ENCODE data around the gene DYSF. TPM values are rescaled to one million over a fixed set of nuclear protein-coding genes. Genes with fewer than 3 reads are reported as not detected.

DYSF gene
- polyA plus RNA-seq, 1 donor (not counting 4 experiments of a cell fraction or from before 2014, with no cell fraction given), result 8.2 TPM

GRCh38 chr2:71637736-71638135 lies 184.4 kb downstream of the DYSF start:
- Histone ChIP-seq H3K27ac (ENCODE audit: control insufficient read depth, insufficient read depth, low read length) (no peak overlapping the region), H3K9ac (ENCODE audit: control insufficient read depth, extremely low read depth, insufficient read depth, low read length) (no peak overlapping the region), H4K20me1 (ENCODE audit: control insufficient read depth, extremely low read depth, insufficient read depth, low read length) (no peaks in the 10 kb centered on the region), H3K9me3 (ENCODE audit: control insufficient read depth, low read depth, low read length) (no peaks in the 10 kb centered on the region), H3K9me1 (ENCODE audit: control insufficient read depth, extremely low read depth, insufficient read depth, low read length) (no peaks in the 10 kb centered on the region), H2AFZ (ENCODE audit: control insufficient read depth, low read length) (no peak overlapping the region), H3K4me2 (ENCODE audit: control insufficient read depth, extremely low read depth, insufficient read depth, low read depth, low read length) (no peak overlapping the region), H3K27me3 (ENCODE audit: control insufficient read depth, extremely low read depth, insufficient read depth, low read length) (no peaks in the 10 kb centered on the region), H3K4me1 (ENCODE audit: control insufficient read depth, extremely low read depth, insufficient read depth, low read length) (no peaks in the 10 kb centered on the region), H3K79me2 (ENCODE audit: control insufficient read depth, insufficient read depth, low read length) (no peaks in the 10 kb centered on the region), H3K36me3 (ENCODE audit: control insufficient read depth in 2 of 2, extremely low read depth in 1 of 2, insufficient read depth in 2 of 2, low read length in 2 of 2) (no peaks in the 10 kb centered on the region), H3K4me3 (ENCODE audit: control insufficient read depth in 2 of 3, extremely low read depth in 1 of 3, insufficient read depth in 2 of 3, low read depth in 1 of 3, low read length in 3 of 3) (no peak overlapping the region)
- dilution Hi-C loops (cut with MboI; ENCODE audit: extremely low pct_ligation_motif_present, low sequenced_read_pairs), result no loop called here
- TF ChIP-seq CTCF (optimal IDR thresholded peaks at IDR 0.05 in 1 of 3, IDR thresholded peaks at IDR 0.05 in 1 of 3, conservative IDR thresholded peaks at IDR 0.05 in 1 of 3; ENCODE audit: extremely low read depth in 1 of 3, insufficient read depth in 2 of 3, low read length in 3 of 3), result no peak
- no peak for TF ChIP-seq EZH2 (IDR thresholded peaks at IDR 0.05; ENCODE audit: low read length)
- DNase-seq (ENCODE audit: low read depth, low spot score), result no peak
- FAIRE-seq, result no peak

DNA sequence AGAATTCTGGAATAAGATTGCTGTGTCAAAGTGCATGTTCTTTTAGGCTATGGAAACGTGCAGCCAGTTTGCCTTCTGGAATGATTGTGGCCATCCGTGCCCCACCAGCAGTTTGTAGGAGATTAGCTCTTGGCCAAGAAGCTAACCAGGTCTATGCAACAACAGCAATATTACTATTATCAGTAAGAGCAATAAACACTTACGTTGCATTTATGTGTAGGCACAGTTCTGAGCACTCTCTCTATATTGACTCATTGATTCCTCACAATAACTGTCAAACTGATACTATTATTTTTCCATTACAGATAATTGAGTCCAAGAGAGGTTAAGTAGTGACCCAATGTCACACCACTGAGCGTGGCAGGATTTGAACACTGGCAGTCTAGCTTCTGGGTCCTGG lies 186.4 kb downstream of the DYSF start:
- Histone ChIP-seq H3K4me3 (ENCODE audit: control insufficient read depth in 2 of 3, extremely low read depth in 1 of 3, insufficient read depth in 2 of 3, low read depth in 1 of 3, low read length in 3 of 3) (no peak overlapping the region), H3K4me2 (ENCODE audit: control insufficient read depth, extremely low read depth, insufficient read depth, low read depth, low read length) (no peak overlapping the region), H3K79me2 (ENCODE audit: control insufficient read depth, insufficient read depth, low read length) (no peaks in the 10 kb centered on the region), H3K9me3 (ENCODE audit: control insufficient read depth, low read depth, low read length) (no peaks in the 10 kb centered on the region), H3K36me3 (ENCODE audit: control insufficient read depth in 2 of 2, extremely low read depth in 1 of 2, insufficient read depth in 2 of 2, low read length in 2 of 2) (no peaks in the 10 kb centered on the region), H4K20me1 (ENCODE audit: control insufficient read depth, extremely low read depth, insufficient read depth, low read length) (no peaks in the 10 kb centered on the region), H3K4me1 (ENCODE audit: control insufficient read depth, extremely low read depth, insufficient read depth, low read length) (no peaks in the 10 kb centered on the region), H3K9ac (ENCODE audit: control insufficient read depth, extremely low read depth, insufficient read depth, low read length) (no peak overlapping the region), H2AFZ (ENCODE audit: control insufficient read depth, low read length) (no peak overlapping the region), H3K27me3 (ENCODE audit: control insufficient read depth, extremely low read depth, insufficient read depth, low read length) (no peaks in the 10 kb centered on the region), H3K9me1 (ENCODE audit: control insufficient read depth, extremely low read depth, insufficient read depth, low read length) (no peaks in the 10 kb centered on the region), H3K27ac (ENCODE audit: control insufficient read depth, insufficient read depth, low read length) (no peak overlapping the region)
- TF ChIP-seq EZH2 (IDR thresholded peaks at IDR 0.05; ENCODE audit: low read length) (no peak), CTCF (optimal IDR thresholded peaks at IDR 0.05 in 1 of 3, IDR thresholded peaks at IDR 0.05 in 1 of 3, conservative IDR thresholded peaks at IDR 0.05 in 1 of 3; ENCODE audit: extremely low read depth in 1 of 3, insufficient read depth in 2 of 3, low read length in 3 of 3) (no peak)
- dilution Hi-C loops (cut with MboI; ENCODE audit: extremely low pct_ligation_motif_present, low sequenced_read_pairs), result no loop called here
- no peak for FAIRE-seq
- DNase-seq (ENCODE audit: low read depth, low spot score), result no peak

All from keratinocyte (primary cell).